ENCODE measurements around the gene NELFB.

NELFB gene

GRCh38 chr9:137254624-137255447 lies at the start of gene NELFB:
Gene NELFB (plus strand): TSS chr9:137255327.
- peaks cover 14% of the 10 kb centered on the region for H3K27me3 ChIP-seq (ENCODE audit: control insufficient read depth, insufficient read depth, low read length)
- peaks cover 6% of the 10 kb centered on the region for H3K4me1 ChIP-seq (ENCODE audit: control insufficient read depth, low read depth, low read length)
- no peak within 1 kb of the TSS for H3K27ac ChIP-seq (ENCODE audit: low read length)
- peak within 1 kb of the TSS; percentile 56 for H3K9ac ChIP-seq (ENCODE audit: low read length)
- no peaks in the 10 kb centered on the region for H3K9me3 ChIP-seq (ENCODE audit: control insufficient read depth, low read depth, low read length)
- peaks cover 19% of the 10 kb centered on the region for H3K36me3 ChIP-seq (ENCODE audit: control insufficient read depth, low read depth, low read length)
- H3K4me3 ChIP-seq (ENCODE audit: low read length): peak within 1 kb of the TSS; percentile 89

DNA sequence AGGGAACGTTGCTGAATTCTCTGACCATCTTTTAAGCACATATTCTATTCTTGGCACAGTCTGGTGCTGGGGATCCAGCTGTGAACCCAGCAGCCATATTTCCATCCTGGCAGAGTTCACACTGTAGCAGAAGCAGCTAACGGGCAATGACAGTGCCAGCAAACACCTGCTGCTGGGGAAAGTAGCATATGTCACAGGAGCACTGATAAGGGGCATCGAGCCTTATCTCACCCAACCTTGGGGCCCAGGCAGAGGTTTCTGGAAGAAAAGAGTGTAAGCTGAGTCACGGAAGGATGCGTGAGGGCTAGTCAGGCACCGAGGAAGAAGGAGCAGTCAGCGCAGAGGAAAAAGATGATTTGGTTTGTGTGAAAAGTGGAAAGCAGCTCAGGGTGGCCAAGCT lies 48.5 kb upstream of the NELFB start:
- peak overlapping the region; percentile 95 for H3K4me3 ChIP-seq (ENCODE audit: low read length)
- H3K9me3 ChIP-seq (ENCODE audit: control insufficient read depth, low read depth, low read length): no peaks in the 10 kb centered on the region
- peak overlapping the region; percentile 83 for H3K9ac ChIP-seq (ENCODE audit: low read length)
- no peak overlapping the region for H3K27ac ChIP-seq (ENCODE audit: low read length)
- peaks cover 6% of the 10 kb centered on the region for H3K4me1 ChIP-seq (ENCODE audit: control insufficient read depth, low read depth, low read length)
- H3K27me3 ChIP-seq (ENCODE audit: control insufficient read depth, insufficient read depth, low read length): no peaks in the 10 kb centered on the region
- H3K36me3 ChIP-seq (ENCODE audit: control insufficient read depth, low read depth, low read length): peaks cover 5% of the 10 kb centered on the region

GRCh38 chr9:137211532-137211931 lies 43.6 kb upstream of the NELFB start:
- Histone ChIP-seq H3K27me3 (ENCODE audit: control insufficient read depth, insufficient read depth, low read length) (no peaks in the 10 kb centered on the region), H3K9me3 (ENCODE audit: control insufficient read depth, low read depth, low read length) (no peaks in the 10 kb centered on the region), H3K9ac (ENCODE audit: low read length) (no peak overlapping the region), H3K27ac (ENCODE audit: low read length) (no peak overlapping the region), H3K4me3 (ENCODE audit: low read length) (no peak overlapping the region), H3K36me3 (ENCODE audit: control insufficient read depth, low read depth, low read length) (peaks cover 15% of the 10 kb centered on the region), H3K4me1 (ENCODE audit: control insufficient read depth, low read depth, low read length) (peaks cover 1% of the 10 kb centered on the region)

DNA sequence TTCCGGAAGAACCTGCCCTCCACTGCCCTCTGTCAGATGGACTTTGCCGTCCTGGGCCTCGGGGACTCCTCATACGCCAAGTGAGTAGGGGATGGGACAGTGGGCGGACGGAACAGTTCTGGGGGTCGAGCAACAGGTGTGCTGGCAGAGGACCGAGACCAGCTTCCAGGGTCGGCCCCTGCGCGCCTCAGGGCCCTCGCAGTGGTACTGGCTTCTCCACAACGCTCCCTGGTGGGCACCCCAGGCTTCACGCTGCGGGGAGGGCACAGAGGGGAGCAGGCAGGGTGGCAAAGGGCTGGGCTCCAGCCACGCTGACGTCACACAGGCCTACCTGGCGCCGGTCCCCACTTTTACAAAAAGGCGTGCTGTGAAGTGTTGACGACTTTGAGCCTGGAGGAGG lies 42.6 kb upstream of the NELFB start:
- H3K27ac ChIP-seq (ENCODE audit: low read length): no peak overlapping the region

GRCh38 chr9:137213160-137214060 lies 41.7 kb upstream of the NELFB start:
- Histone ChIP-seq H3K4me3 (ENCODE audit: low read length) (no peak overlapping the region), H3K36me3 (ENCODE audit: control insufficient read depth, low read depth, low read length) (peaks cover 15% of the 10 kb centered on the region), H3K27me3 (ENCODE audit: control insufficient read depth, insufficient read depth, low read length) (no peaks in the 10 kb centered on the region), H3K9ac (ENCODE audit: low read length) (no peak overlapping the region), H3K9me3 (ENCODE audit: control insufficient read depth, low read depth, low read length) (no peaks in the 10 kb centered on the region), H3K27ac (ENCODE audit: low read length) (no peak overlapping the region), H3K4me1 (ENCODE audit: control insufficient read depth, low read depth, low read length) (no peaks in the 10 kb centered on the region)

More for the DNA sequence above, 42.6 kb upstream of the NELFB start:
- no peak overlapping the region for H3K4me3 ChIP-seq (ENCODE audit: low read length)
- H3K27me3 ChIP-seq (ENCODE audit: control insufficient read depth, insufficient read depth, low read length): no peaks in the 10 kb centered on the region
- no peaks in the 10 kb centered on the region for H3K9me3 ChIP-seq (ENCODE audit: control insufficient read depth, low read depth, low read length)
- no peaks in the 10 kb centered on the region for H3K4me1 ChIP-seq (ENCODE audit: control insufficient read depth, low read depth, low read length)
- H3K9ac ChIP-seq (ENCODE audit: low read length): no peak overlapping the region
- peaks cover 15% of the 10 kb centered on the region for H3K36me3 ChIP-seq (ENCODE audit: control insufficient read depth, low read depth, low read length)

GRCh38 chr9:137214620-137215019 lies 40.5 kb upstream of the NELFB start:
- Histone ChIP-seq H3K9me3 (ENCODE audit: control insufficient read depth, low read depth, low read length) (no peaks in the 10 kb centered on the region), H3K4me1 (ENCODE audit: control insufficient read depth, low read depth, low read length) (no peaks in the 10 kb centered on the region), H3K27ac (ENCODE audit: low read length) (no peak overlapping the region), H3K9ac (ENCODE audit: low read length) (no peak overlapping the region), H3K36me3 (ENCODE audit: control insufficient read depth, low read depth, low read length) (peaks cover 15% of the 10 kb centered on the region), H3K4me3 (ENCODE audit: low read length) (no peak overlapping the region), H3K27me3 (ENCODE audit: control insufficient read depth, insufficient read depth, low read length) (no peaks in the 10 kb centered on the region)

GRCh38 chr9:137215196-137215986 lies 39.7 kb upstream of the NELFB start:
- H3K27me3 ChIP-seq (ENCODE audit: control insufficient read depth, insufficient read depth, low read length): no peaks in the 10 kb centered on the region
- H3K36me3 ChIP-seq (ENCODE audit: control insufficient read depth, low read depth, low read length): peaks cover 9% of the 10 kb centered on the region
- H3K4me1 ChIP-seq (ENCODE audit: control insufficient read depth, low read depth, low read length): no peaks in the 10 kb centered on the region
- H3K9ac ChIP-seq (ENCODE audit: low read length): no peak overlapping the region
- H3K4me3 ChIP-seq (ENCODE audit: low read length): no peak overlapping the region
- no peaks in the 10 kb centered on the region for H3K9me3 ChIP-seq (ENCODE audit: control insufficient read depth, low read depth, low read length)
- H3K27ac ChIP-seq (ENCODE audit: low read length): no peak overlapping the region

DNA sequence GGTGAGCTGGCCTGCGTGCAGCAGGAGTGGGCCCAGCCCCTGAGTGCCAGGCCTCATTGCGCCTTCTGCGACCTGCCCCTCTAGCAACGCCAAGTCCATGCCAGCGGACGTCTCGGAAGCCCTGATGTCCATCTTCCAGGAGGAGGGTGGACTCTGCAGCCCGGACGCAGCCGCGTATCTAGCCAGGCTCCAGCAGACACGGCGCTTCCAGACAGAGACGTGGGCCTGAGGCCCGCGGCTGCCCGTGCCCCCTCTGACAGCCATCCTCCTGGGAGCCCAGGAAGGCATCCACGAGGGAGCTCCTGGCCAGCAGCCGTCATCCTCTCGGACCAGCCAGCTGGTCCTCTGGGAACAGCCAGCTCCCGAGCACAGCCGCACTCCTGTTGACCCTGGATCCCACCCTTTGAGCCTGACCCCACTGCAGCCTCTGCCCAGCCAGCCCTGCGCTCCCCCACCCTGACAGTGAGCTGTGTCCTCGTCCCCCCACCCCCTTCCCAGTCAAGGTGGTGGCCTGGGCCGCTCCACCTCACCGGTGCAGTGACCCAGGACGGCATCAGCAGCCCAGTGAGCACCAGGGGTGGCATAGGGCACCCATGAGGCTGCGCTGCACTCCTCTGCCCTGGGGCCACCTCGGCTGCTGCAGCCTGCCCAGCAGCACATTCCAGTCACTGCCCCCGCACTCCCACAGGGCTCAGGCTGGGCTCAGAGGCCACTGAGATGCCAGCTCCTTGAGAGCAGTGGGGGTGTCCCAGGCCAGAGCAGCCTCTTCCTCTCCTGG lies 38.8 kb upstream of the NELFB start:
- Histone ChIP-seq H3K9ac (ENCODE audit: low read length) (no peak overlapping the region), H3K9me3 (ENCODE audit: control insufficient read depth, low read depth, low read length) (no peaks in the 10 kb centered on the region), H3K27ac (ENCODE audit: low read length) (no peak overlapping the region), H3K4me3 (ENCODE audit: low read length) (no peak overlapping the region), H3K36me3 (ENCODE audit: control insufficient read depth, low read depth, low read length) (peaks cover 9% of the 10 kb centered on the region), H3K27me3 (ENCODE audit: control insufficient read depth, insufficient read depth, low read length) (no peaks in the 10 kb centered on the region), H3K4me1 (ENCODE audit: control insufficient read depth, low read depth, low read length) (no peaks in the 10 kb centered on the region)

DNA sequence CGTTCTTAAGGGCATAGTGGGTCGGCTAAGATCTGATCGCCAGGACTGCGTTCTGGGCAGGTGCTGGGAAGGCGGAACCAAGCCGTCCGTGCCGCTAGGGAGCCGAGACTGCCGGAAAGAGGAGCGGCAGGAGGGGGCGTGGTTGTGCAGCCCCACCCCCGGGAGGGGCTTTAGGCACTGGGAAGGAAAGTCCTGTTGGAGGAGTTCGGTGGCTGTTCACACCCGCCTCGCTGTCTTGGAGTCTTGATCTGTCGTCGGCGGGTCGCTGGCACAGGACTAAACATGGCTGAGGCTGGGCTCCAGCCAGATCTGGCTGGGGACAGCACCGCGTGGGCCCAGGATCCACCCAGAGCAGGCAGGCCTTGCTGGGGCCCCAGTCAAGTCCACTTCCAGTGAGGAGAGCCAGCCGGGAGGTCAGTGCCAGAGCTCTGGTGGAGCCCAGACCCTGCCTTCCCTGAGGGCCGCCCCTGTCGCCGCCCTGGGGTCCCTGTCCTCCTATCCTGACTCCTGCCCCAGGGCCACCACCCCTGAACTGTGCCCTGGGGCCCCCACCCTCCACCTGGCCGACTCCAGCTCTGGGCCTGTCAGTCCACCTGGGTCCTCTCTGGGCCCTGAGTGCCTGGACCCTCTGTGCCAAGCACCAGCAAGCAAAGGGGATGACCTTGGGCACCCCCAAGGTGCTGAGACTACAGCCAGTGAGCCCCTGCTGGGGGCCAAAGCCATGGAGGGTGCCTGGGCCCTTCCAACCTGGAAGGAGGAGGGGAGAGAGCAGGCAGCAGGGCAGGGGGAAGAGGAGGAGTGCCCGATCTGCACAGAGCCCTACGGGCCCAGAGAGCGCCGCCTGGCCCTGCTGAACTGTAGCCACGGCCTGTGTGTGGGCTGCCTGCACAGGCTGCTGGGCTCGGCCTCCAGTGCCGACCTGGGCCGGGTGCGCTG lies 37.6 kb upstream of the NELFB start:
- no peak overlapping the region for H3K9ac ChIP-seq (ENCODE audit: low read length)
- no peak overlapping the region for H3K4me3 ChIP-seq (ENCODE audit: low read length)
- H3K9me3 ChIP-seq (ENCODE audit: control insufficient read depth, low read depth, low read length): no peaks in the 10 kb centered on the region
- peaks cover 9% of the 10 kb centered on the region for H3K36me3 ChIP-seq (ENCODE audit: control insufficient read depth, low read depth, low read length)
- no peaks in the 10 kb centered on the region for H3K4me1 ChIP-seq (ENCODE audit: control insufficient read depth, low read depth, low read length)
- no peak overlapping the region for H3K27ac ChIP-seq (ENCODE audit: low read length)
- peaks cover 3% of the 10 kb centered on the region for H3K27me3 ChIP-seq (ENCODE audit: control insufficient read depth, insufficient read depth, low read length)

GRCh38 chr9:137218212-137218753 lies 36.8 kb upstream of the NELFB start:
- Histone ChIP-seq H3K27ac (ENCODE audit: low read length) (no peak overlapping the region), H3K9ac (ENCODE audit: low read length) (no peak overlapping the region), H3K36me3 (ENCODE audit: control insufficient read depth, low read depth, low read length) (peaks cover 9% of the 10 kb centered on the region), H3K4me1 (ENCODE audit: control insufficient read depth, low read depth, low read length) (no peaks in the 10 kb centered on the region), H3K27me3 (ENCODE audit: control insufficient read depth, insufficient read depth, low read length) (peaks cover 8% of the 10 kb centered on the region), H3K4me3 (ENCODE audit: low read length) (no peak overlapping the region), H3K9me3 (ENCODE audit: control insufficient read depth, low read depth, low read length) (no peaks in the 10 kb centered on the region)
